ENCODE results near the gene OSBPL10. TPM values are rescaled to one million over a fixed set of nuclear protein-coding genes. Genes with fewer than 3 reads are reported as not detected.

OSBPL10 gene
- total RNA-seq, 1 donor = 29.0 TPM

DNA sequence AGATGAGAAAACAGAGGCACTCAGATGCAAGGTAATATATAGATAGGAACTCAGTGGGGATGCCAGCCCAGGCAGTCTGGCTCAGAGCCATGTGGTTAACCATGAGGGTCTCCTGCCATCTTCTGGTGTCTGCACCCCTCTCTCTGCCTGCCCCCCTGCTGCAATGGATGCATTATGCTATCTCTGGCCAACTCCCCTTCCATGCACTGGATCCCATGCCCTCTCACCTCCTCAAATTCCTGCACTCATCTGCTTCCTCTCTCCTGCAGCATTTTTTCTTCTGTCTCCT lies 285.1 kb downstream of the OSBPL10 start:
- Histone ChIP-seq H4K20me1 (ENCODE audit: insufficient read depth, low read length) (no peaks in the 10 kb centered on the region), H2AFZ (ENCODE audit: low read length) (no peak overlapping the region), H3K27me3 (ENCODE audit: insufficient read depth, low read length) (no peaks in the 10 kb centered on the region), H3K4me1 (ENCODE audit: insufficient read depth, low read length) (peaks cover 4% of the 10 kb centered on the region), H3K9me3 (ENCODE audit: low read depth, low read length) (no peaks in the 10 kb centered on the region), H3K4me3 (ENCODE audit: insufficient read depth, low read length) (no peak overlapping the region), H3K79me2 (ENCODE audit: insufficient read depth, low read length) (no peaks in the 10 kb centered on the region), H3K27ac (ENCODE audit: low read depth, low read length) (no peak overlapping the region), H3K4me2 (ENCODE audit: insufficient read depth, low read length) (no peak overlapping the region), H3K36me3 (ENCODE audit: insufficient read depth, low read length) (no peaks in the 10 kb centered on the region)
- DNase-seq (ENCODE audit: insufficient read length, low spot score, missing footprints) = no peak
- TF ChIP-seq, protein P1, sequence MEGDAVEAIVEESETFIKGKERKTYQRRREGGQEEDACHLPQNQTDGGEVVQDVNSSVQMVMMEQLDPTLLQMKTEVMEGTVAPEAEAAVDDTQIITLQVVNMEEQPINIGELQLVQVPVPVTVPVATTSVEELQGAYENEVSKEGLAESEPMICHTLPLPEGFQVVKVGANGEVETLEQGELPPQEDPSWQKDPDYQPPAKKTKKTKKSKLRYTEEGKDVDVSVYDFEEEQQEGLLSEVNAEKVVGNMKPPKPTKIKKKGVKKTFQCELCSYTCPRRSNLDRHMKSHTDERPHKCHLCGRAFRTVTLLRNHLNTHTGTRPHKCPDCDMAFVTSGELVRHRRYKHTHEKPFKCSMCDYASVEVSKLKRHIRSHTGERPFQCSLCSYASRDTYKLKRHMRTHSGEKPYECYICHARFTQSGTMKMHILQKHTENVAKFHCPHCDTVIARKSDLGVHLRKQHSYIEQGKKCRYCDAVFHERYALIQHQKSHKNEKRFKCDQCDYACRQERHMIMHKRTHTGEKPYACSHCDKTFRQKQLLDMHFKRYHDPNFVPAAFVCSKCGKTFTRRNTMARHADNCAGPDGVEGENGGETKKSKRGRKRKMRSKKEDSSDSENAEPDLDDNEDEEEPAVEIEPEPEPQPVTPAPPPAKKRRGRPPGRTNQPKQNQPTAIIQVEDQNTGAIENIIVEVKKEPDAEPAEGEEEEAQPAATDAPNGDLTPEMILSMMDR (IDR thresholded peaks at IDR 0.05; ENCODE audit: extremely low read depth, low read depth, low read length) = no peak

DNA sequence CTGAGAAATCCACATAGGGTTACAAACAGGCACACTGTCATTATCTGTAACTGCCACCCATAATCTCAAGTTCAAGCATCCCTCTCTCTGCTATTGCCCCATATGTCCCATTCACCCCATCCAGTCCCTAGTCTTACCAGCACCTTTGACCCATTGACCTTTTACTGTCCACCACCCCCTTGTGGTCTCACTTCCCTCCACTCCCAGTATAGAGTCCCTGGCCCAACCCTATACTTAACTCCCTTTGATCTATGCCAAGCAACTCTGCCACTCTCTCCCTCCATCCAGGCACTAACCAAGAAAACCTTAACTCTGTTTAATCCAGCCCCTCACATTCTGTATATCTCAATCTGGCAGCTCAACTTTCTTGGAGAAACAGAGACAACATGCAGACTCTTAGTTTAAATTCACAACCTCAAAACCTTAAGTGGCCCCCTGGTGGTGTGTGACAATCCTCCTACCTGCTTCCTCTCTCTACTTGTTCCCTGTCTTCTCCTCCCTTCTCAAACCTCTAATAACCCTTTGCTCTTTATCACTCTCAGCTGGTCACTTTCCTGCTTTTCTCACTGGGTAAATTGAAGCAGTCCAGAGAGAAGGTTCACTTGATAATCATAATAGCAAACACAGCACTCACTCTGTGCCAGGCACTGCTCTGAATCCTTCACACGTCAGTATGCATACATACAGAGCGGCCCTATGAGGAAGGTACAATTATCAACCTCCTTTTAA lies 285.6 kb downstream of the OSBPL10 start:
- H3K4me2 ChIP-seq (ENCODE audit: insufficient read depth, low read length) = no peak overlapping the region
- no peaks in the 10 kb centered on the region for H3K9me3 ChIP-seq (ENCODE audit: low read depth, low read length)
- H3K79me2 ChIP-seq (ENCODE audit: insufficient read depth, low read length) = no peaks in the 10 kb centered on the region
- TF ChIP-seq, protein P1 (IDR thresholded peaks at IDR 0.05; ENCODE audit: extremely low read depth, low read depth, low read length) = peak; percentile 35
- H3K4me1 ChIP-seq (ENCODE audit: insufficient read depth, low read length) = peaks cover 4% of the 10 kb centered on the region
- H3K4me3 ChIP-seq (ENCODE audit: insufficient read depth, low read length) = no peak overlapping the region
- H2AFZ ChIP-seq (ENCODE audit: low read length) = no peak overlapping the region
- H3K36me3 ChIP-seq (ENCODE audit: insufficient read depth, low read length) = no peaks in the 10 kb centered on the region
- no peak overlapping the region for H3K27ac ChIP-seq (ENCODE audit: low read depth, low read length)
- H4K20me1 ChIP-seq (ENCODE audit: insufficient read depth, low read length) = no peaks in the 10 kb centered on the region
- no peak for DNase-seq (ENCODE audit: insufficient read length, low spot score, missing footprints)
- no peaks in the 10 kb centered on the region for H3K27me3 ChIP-seq (ENCODE audit: insufficient read depth, low read length)

DNA sequence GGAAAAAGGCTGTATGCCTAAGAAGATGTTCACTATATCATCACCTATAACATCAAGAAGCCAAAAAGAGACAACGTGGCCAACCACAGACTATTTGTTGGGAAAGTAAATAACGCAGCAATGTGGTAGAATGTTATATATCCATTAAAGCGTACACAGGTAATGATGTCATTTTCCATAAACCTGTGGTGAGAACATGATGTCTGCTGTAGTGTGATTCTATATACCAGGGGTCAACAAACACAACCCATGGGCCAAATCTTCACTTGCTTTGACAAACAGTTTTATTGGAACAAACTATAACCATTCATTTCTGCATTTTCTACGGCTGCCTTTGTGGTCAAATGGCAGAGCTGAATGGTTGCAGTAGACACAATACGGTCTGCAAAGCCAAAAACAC lies 287.7 kb downstream of the OSBPL10 start:
- no peak overlapping the region for H3K27ac ChIP-seq (ENCODE audit: low read depth, low read length)
- no peaks in the 10 kb centered on the region for H3K79me2 ChIP-seq (ENCODE audit: insufficient read depth, low read length)
- no peak overlapping the region for H3K4me3 ChIP-seq (ENCODE audit: insufficient read depth, low read length)
- TF ChIP-seq, protein P1 (IDR thresholded peaks at IDR 0.05; ENCODE audit: extremely low read depth, low read depth, low read length) = no peak
- no peaks in the 10 kb centered on the region for H3K27me3 ChIP-seq (ENCODE audit: insufficient read depth, low read length)
- H4K20me1 ChIP-seq (ENCODE audit: insufficient read depth, low read length) = no peaks in the 10 kb centered on the region
- no peak overlapping the region for H3K4me2 ChIP-seq (ENCODE audit: insufficient read depth, low read length)
- DNase-seq (ENCODE audit: insufficient read length, low spot score, missing footprints) = no peak
- no peak overlapping the region for H2AFZ ChIP-seq (ENCODE audit: low read length)
- no peaks in the 10 kb centered on the region for H3K4me1 ChIP-seq (ENCODE audit: insufficient read depth, low read length)
- H3K36me3 ChIP-seq (ENCODE audit: insufficient read depth, low read length) = no peaks in the 10 kb centered on the region
- no peaks in the 10 kb centered on the region for H3K9me3 ChIP-seq (ENCODE audit: low read depth, low read length)

DNA sequence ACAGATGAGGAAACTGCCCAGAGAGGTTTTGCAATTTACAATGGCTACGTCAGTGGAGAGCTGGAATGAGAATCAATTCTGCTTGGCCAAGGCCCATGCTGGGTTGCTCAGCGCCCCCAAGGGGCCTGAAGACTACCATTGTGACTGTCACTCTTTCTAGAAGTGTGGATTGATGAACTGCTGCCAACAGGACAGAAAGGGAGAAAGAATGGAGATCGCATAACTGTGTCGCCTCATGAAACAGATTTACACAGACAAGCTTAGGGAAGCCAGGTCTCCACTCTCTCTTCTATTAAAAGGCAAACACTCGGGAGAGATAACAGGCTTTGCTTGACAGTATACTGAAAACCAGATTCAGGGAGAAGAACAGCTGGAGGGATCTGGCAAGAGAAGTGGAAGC lies 288.3 kb downstream of the OSBPL10 start:
- H3K36me3 ChIP-seq (ENCODE audit: insufficient read depth, low read length) = no peaks in the 10 kb centered on the region
- H3K9me3 ChIP-seq (ENCODE audit: low read depth, low read length) = no peaks in the 10 kb centered on the region
- H3K27ac ChIP-seq (ENCODE audit: low read depth, low read length) = no peak overlapping the region
- H3K4me1 ChIP-seq (ENCODE audit: insufficient read depth, low read length) = no peaks in the 10 kb centered on the region
- TF ChIP-seq, protein P1 (IDR thresholded peaks at IDR 0.05; ENCODE audit: extremely low read depth, low read depth, low read length) = no peak
- H3K4me3 ChIP-seq (ENCODE audit: insufficient read depth, low read length) = no peak overlapping the region
- no peak for DNase-seq (ENCODE audit: insufficient read length, low spot score, missing footprints)
- H3K4me2 ChIP-seq (ENCODE audit: insufficient read depth, low read length) = no peak overlapping the region
- no peaks in the 10 kb centered on the region for H3K79me2 ChIP-seq (ENCODE audit: insufficient read depth, low read length)
- no peaks in the 10 kb centered on the region for H3K27me3 ChIP-seq (ENCODE audit: insufficient read depth, low read length)
- H4K20me1 ChIP-seq (ENCODE audit: insufficient read depth, low read length) = no peaks in the 10 kb centered on the region
- H2AFZ ChIP-seq (ENCODE audit: low read length) = no peak overlapping the region
